Endothelial cell of umbilical vein (primary cell): ENCODE results near the gene RPS19.
A peak's percentile ranks its signal among the peaks of the same experiment; 100 is the strongest.

Experiments
- CTCF ChIP-seq, 2 donors: IDR thresholded peaks; 1 replicate in 1 of 2; 2 replicates in 1 of 2; pipeline ENCODE4 v1.5.1; 2011; ENCODE audit warnings: low read length in 2 of 2, mild to moderate bottlenecking in 2 of 2, moderate library complexity in 2 of 2, control low read depth in 1 of 2, inconsistent platforms in 1 of 2, low read depth in 1 of 2; ENCODE audit not compliant: insufficient read depth in 1 of 2; ENCODE audit errors: extremely low read depth in 1 of 2
- EZH2 ChIP-seq: IDR thresholded peaks from 2 replicates; pipeline ENCODE4 v1.6.1; 2012; ENCODE audit warnings: borderline replicate concordance, low read depth, mild to moderate bottlenecking, moderate library complexity, low read length, inconsistent platforms; ENCODE audit not compliant: severe bottlenecking
- MAX ChIP-seq: IDR thresholded peaks from 2 replicates; pipeline ENCODE4 v1.6.1; 2011; ENCODE audit not compliant: insufficient read depth, insufficient read length
- POLR2AphosphoS5 ChIP-seq: IDR thresholded peaks from 2 replicates; pipeline ENCODE4 v1.6.1; 2012; ENCODE audit warnings: low read depth, mild to moderate bottlenecking, control low read depth, low read length, moderate library complexity; ENCODE audit not compliant: insufficient read depth

- TF ChIP-seq CTCF (IDR thresholded peaks at IDR 0.05; ENCODE audit: extremely low read depth in 1 of 2, insufficient read depth in 1 of 2, low read depth in 1 of 2, low read length in 2 of 2): no peak
- TF ChIP-seq POLR2AphosphoS5: no peak
- no peak for TF ChIP-seq MAX
- TF ChIP-seq EZH2: peak; percentile 70
Observed at GRCh38 chr19:41921577-41922576, 61.8 kb downstream of the RPS19 start.
